WTC11 (cell line): Measurements from ENCODE around the gene C6orf52. TPM values are rescaled to one million over a fixed set of nuclear protein-coding genes. Genes with fewer than 3 reads are reported as not detected.

Source experiments
- ATAC-seq: fragments of 200-7000 bp; cut with Tn5 transposase; 2 replicates; pipeline ENCODE4 v1.10.0; 2021; ENCODE audit warnings: mild to moderate bottlenecking, moderate library complexity
- Bru-seq: library from RNA; stranded (reverse); fragments of 400-500 nt; gene quantifications from one replicate; lab custom pipeline; 2021; lab: Mats Ljungman, UMichigan
- CTCF ChIA-PET: fragments of 300-600 bp; sonication (Branson Sonifier 250); formaldehyde crosslinking; loops from one replicate; lab custom pipeline; 2021; ENCODE audit warnings: antibody characterized with exemption; lab: Charles Lee
- POLR2A ChIA-PET: fragments of 350-600 bp; sonication (Branson Sonifier 250); formaldehyde crosslinking; loops from one replicate; lab custom pipeline; 2021; ENCODE audit warnings: antibody characterized with exemption; lab: Charles Lee
- DNase-seq: peaks from one replicate; pipeline ENCODE4 v3.0.0; 2021; ENCODE audit warnings: low spot score
- H3K27ac Mint-ChIP-seq: 2 replicates; pipeline ENCODE4 v1.8.0; 2021; ENCODE audit warnings: mixed read lengths
- H3K27me3 Mint-ChIP-seq: 2 replicates; pipeline ENCODE4 v1.8.0; 2021; ENCODE audit warnings: low read depth, mild to moderate bottlenecking, moderate library complexity, mixed read lengths
- H3K36me3 Mint-ChIP-seq: 2 replicates; pipeline ENCODE4 v1.8.0; 2021; ENCODE audit warnings: mixed read lengths
- H3K4me1 Mint-ChIP-seq: 2 replicates; pipeline ENCODE4 v1.8.0; 2022; ENCODE audit warnings: mixed read lengths
- H3K4me3 Mint-ChIP-seq: 2 replicates; pipeline ENCODE4 v1.8.0; 2021; ENCODE audit warnings: mild to moderate bottlenecking, moderate library complexity, mixed read lengths
- H3K9me3 Mint-ChIP-seq: 2 replicates; pipeline ENCODE4 v1.8.0; 2021; ENCODE audit warnings: mixed read lengths
- CDX4 ChIP-seq: fragments of 250-450 bp; sonication (Bioruptor Pico); IDR thresholded peaks from 2 replicates; pipeline ENCODE4 v1.9.0; 2021; ENCODE audit warnings: moderate library complexity, mild to moderate bottlenecking, inconsistent platforms, borderline replicate concordance
- CREB1 ChIP-seq: sonication (generic); formaldehyde crosslinking; IDR thresholded peaks from 2 replicates; pipeline ENCODE4 v1.8.0; 2023; ENCODE audit warnings: mild to moderate bottlenecking, missing genetic modification reagents
- CREM ChIP-seq: sonication (generic); formaldehyde crosslinking; IDR thresholded peaks from 2 replicates; pipeline ENCODE4 v1.8.1; 2022; ENCODE audit warnings: mild to moderate bottlenecking, missing genetic modification reagents, moderate library complexity
- E2F4 ChIP-seq: sonication (generic); formaldehyde crosslinking; IDR thresholded peaks from 2 replicates; pipeline ENCODE4 v1.8.1; 2022; ENCODE audit warnings: low read depth, mild to moderate bottlenecking, moderate library complexity, missing genetic modification reagents, borderline replicate concordance
- ESRRA ChIP-seq: sonication (generic); formaldehyde crosslinking; IDR thresholded peaks from 2 replicates; pipeline ENCODE4 v1.8.1; 2022; ENCODE audit warnings: mild to moderate bottlenecking, missing genetic modification reagents, borderline replicate concordance
- HMGXB4 ChIP-seq: sonication (generic); formaldehyde crosslinking; IDR thresholded peaks from 2 replicates; pipeline ENCODE4 v1.8.1; 2023; ENCODE audit warnings: mild to moderate bottlenecking, moderate library complexity, missing genetic modification reagents
- MAX ChIP-seq: sonication (generic); formaldehyde crosslinking; IDR thresholded peaks from 2 replicates; pipeline ENCODE4 v1.8.0; 2022; ENCODE audit warnings: mild to moderate bottlenecking, missing genetic modification reagents
- MLX ChIP-seq: sonication (generic); formaldehyde crosslinking; IDR thresholded peaks from 2 replicates; pipeline ENCODE4 v1.8.1; 2023; ENCODE audit warnings: mild to moderate bottlenecking, missing genetic modification reagents, moderate library complexity
- NFATC4 ChIP-seq: fragments of 250-450 bp; sonication (Bioruptor Pico); IDR thresholded peaks from 2 replicates; pipeline ENCODE4 v1.9.0; 2021; ENCODE audit warnings: mild to moderate bottlenecking
- NFE2L1 ChIP-seq: sonication (generic); formaldehyde crosslinking; IDR thresholded peaks from 2 replicates; pipeline ENCODE4 v1.8.1; 2023; ENCODE audit warnings: missing genetic modification reagents
- NFYB ChIP-seq: sonication (generic); formaldehyde crosslinking; conservative IDR thresholded peaks from 2 replicates; pipeline ENCODE4 v1.8.0; 2022; ENCODE audit warnings: low read depth, missing genetic modification reagents
- SP1 ChIP-seq: sonication (generic); formaldehyde crosslinking; conservative IDR thresholded peaks from 2 replicates; pipeline ENCODE4 v1.8.1; 2022; ENCODE audit warnings: missing genetic modification reagents
- STAT6 ChIP-seq: sonication (generic); formaldehyde crosslinking; conservative IDR thresholded peaks from 2 replicates; pipeline ENCODE4 v1.8.1; 2023; ENCODE audit warnings: mild to moderate bottlenecking, low read depth, missing genetic modification reagents, moderate library complexity
- TEAD1 ChIP-seq: sonication (generic); formaldehyde crosslinking; IDR thresholded peaks from 2 replicates; pipeline ENCODE4 v1.8.0; 2022; ENCODE audit warnings: mild to moderate bottlenecking, missing genetic modification reagents
- TP53 ChIP-seq: sonication (generic); formaldehyde crosslinking; IDR thresholded peaks from 2 replicates; pipeline ENCODE4 v1.8.1; 2023; ENCODE audit warnings: mild to moderate bottlenecking, missing genetic modification reagents
- USF2 ChIP-seq: sonication (generic); formaldehyde crosslinking; IDR thresholded peaks from 2 replicates; pipeline ENCODE4 v1.8.1; 2023; ENCODE audit warnings: mild to moderate bottlenecking, missing genetic modification reagents, moderate library complexity
- ZBTB21 ChIP-seq: sonication (generic); formaldehyde crosslinking; IDR thresholded peaks from 2 replicates; pipeline ENCODE4 v1.8.1; 2023; ENCODE audit warnings: mild to moderate bottlenecking, missing genetic modification reagents, borderline replicate concordance
- ZMAT4 ChIP-seq: fragments of 250-450 bp; sonication (Bioruptor Pico); IDR thresholded peaks from 2 replicates; pipeline ENCODE4 v1.9.0; 2021; ENCODE audit warnings: mild to moderate bottlenecking
- ZNF232 ChIP-seq: sonication (generic); formaldehyde crosslinking; IDR thresholded peaks from 2 replicates; pipeline ENCODE4 v1.8.0; 2022; ENCODE audit warnings: mild to moderate bottlenecking, missing genetic modification reagents
- ZNF416 ChIP-seq: fragments of 250-450 bp; sonication (Bioruptor Pico); IDR thresholded peaks from 2 replicates; pipeline ENCODE4 v1.9.0; 2021; ENCODE audit warnings: mild to moderate bottlenecking, inconsistent platforms
- ZNF532 ChIP-seq: fragments of 250-450 bp; sonication (Bioruptor Pico); IDR thresholded peaks from 2 replicates; pipeline ENCODE4 v1.9.0; 2021; ENCODE audit warnings: mild to moderate bottlenecking, borderline replicate concordance
- long read RNA-seq, 3 experiments: library from RNA in 1 of 3; library from capped mRNA in 1 of 3; library from polyadenylated mRNA in 1 of 3; unstranded in 2 of 3; stranded (forward) in 1 of 3; transcript quantifications; one replicate each; pipeline ENCODE4 v2.0.0, GENCODE V29; 2021
- total RNA-seq: library from RNA; stranded (reverse); gene quantifications from 3 replicates; pipeline ENCODE4 v1.2.3, GENCODE V29; 2021

Gene C6orf52
- total RNA-seq (0.42 to 1.8 TPM (median 0.50 TPM) in 3 replicates), Bru-seq, nascent RNA (percentile 54 among the genes with signal in this experiment)
- long read RNA-seq, experiment 1, partial matches to known transcripts: 0 of 1 reads
- long read RNA-seq, experiment 1, other reads (novel, unspliced or antisense): 1 of 1 reads
- long read RNA-seq, experiment 2, partial matches to known transcripts: 1 of 1 reads
- long read RNA-seq, experiment 2, other reads (novel, unspliced or antisense): 0 of 1 reads
- long read RNA-seq, experiment 3, partial matches to known transcripts: 0 of 1 reads
- long read RNA-seq, experiment 3, other reads (novel, unspliced or antisense): 1 of 1 reads

GRCh38 chr6:10694302-10695085, at the start of gene C6orf52, which contains the start of gene PAK1IP1:
C6orf52 (minus strand) TSS chr6:10694616; CDS start chr6:10687550, 7,066 bp downstream.
PAK1IP1 (plus strand) TSS chr6:10694972; CDS start chr6:10694986, 14 bp downstream.
- POLR2A ChIA-PET: interaction anchor here (0.5 to 2.3 kb wide), 19 partner anchors 16 to 1379 kb away, joined by 3 to 12 read pairs (median 6); partner anchors contain the start of genes MAK, TMEM14B and TMEM14C
- TF ChIP-seq MLX (CRISPR knock-in tag) (no peak), E2F4 (CRISPR knock-in tag) (no peak), MAX (peak; percentile 92), NFE2L1 (CRISPR knock-in tag) (no peak), ZBTB21 (no peak), STAT6 (CRISPR knock-in tag) (no peak), ZMAT4 (CRISPR knock-in tag) (no peak), CREM (CRISPR knock-in tag) (peak; percentile 98), TEAD1 (CRISPR knock-in tag) (0 out of 2 replicates have a peak, but pooled peaks have one; percentile 39), NFATC4 (CRISPR knock-in tag) (no peak), SP1 (CRISPR knock-in tag) (peak; percentile 78), ZNF232 (CRISPR knock-in tag) (peak; percentile 45), TP53 (CRISPR knock-in tag) (no peak), CREB1 (CRISPR knock-in tag) (peak; percentile 61; the same call in 1 of the 2 replicates), USF2 (CRISPR knock-in tag) (peak; percentile 89), HMGXB4 (CRISPR knock-in tag) (no peak), ESRRA (0 out of 2 replicates have a peak, but pooled peaks have one; percentile 39), ZNF532 (0 out of 2 replicates have a peak, but pooled peaks have one; percentile 46), CDX4 (CRISPR knock-in tag) (no peak), ZNF416 (0 out of 2 replicates have a peak, but pooled peaks have one; percentile 36), NFYB (no peak)

More at GRCh38 chr6:10694302-10695085, at the start of gene C6orf52, which contains the start of gene PAK1IP1:
- Mint-ChIP-seq H3K27me3 (no peaks in the 10 kb centered on the region), H3K4me3 (peak within 1 kb of the TSS; percentile 99), H3K9me3 (no peaks in the 10 kb centered on the region), H3K27ac (peak within 1 kb of the TSS; percentile 100), H3K36me3 (peaks cover 24% of the 10 kb centered on the region), H3K4me1 (peaks cover 35% of the 10 kb centered on the region)
- DNase-seq (peak; percentile 88), ATAC-seq (peak; percentile 96)
- CTCF ChIA-PET: interaction anchor here (0.6 to 1.8 kb wide), 11 partner anchors 34 to 440 kb away, joined by 3 to 13 read pairs (median 4); no protein-coding TSS in a partner anchor
